Activated CD8-positive, alpha-beta memory T cell treated with anti-CD3 and anti-CD28 coated beads, Interleukin-2, amount 50 U/mL, for 24 hours (primary cell): ENCODE data around the gene MKNK1.
A peak's percentile ranks its signal among the peaks of the same experiment; 100 is the strongest.

ENCODE experiments used
- DNase-seq: peaks from one replicate; pipeline ENCODE4 v3.0.0-alpha.2; 2020; ENCODE audit errors: extremely low read depth

MKNK1 gene

GRCh38 chr1:46539972-46540371 is 64.1 kb downstream of the MKNK1 start:
- no peak for DNase-seq

- no peak for DNase-seq
Observed at GRCh38 chr1:46538147-46538546, 65.9 kb downstream of the MKNK1 start.

GRCh38 chr1:46537651-46538050 is 66.4 kb downstream of the MKNK1 start:
- no peak for DNase-seq

- DNase-seq = no peak
Observed at GRCh38 chr1:46536527-46536926, 67.5 kb downstream of the MKNK1 start.

- no peak for DNase-seq
Observed at GRCh38 chr1:46535063-46535462, 69.0 kb downstream of the MKNK1 start.

- no peak for DNase-seq
Observed at GRCh38 chr1:46533179-46533864, 70.7 kb downstream of the MKNK1 start.

GRCh38 chr1:46532498-46533178 is 71.4 kb downstream of the MKNK1 start:
- DNase-seq = peak; percentile 21

GRCh38 chr1:46532095-46532494 is 72.0 kb downstream of the MKNK1 start:
- no peak for DNase-seq

GRCh38 chr1:46530791-46531409 is 73.2 kb downstream of the MKNK1 start:
- no peak for DNase-seq

- DNase-seq = no peak
Observed at GRCh38 chr1:46530311-46530710, 73.8 kb downstream of the MKNK1 start.

- no peak for DNase-seq
Observed at GRCh38 chr1:46529031-46529630, 74.9 kb downstream of the MKNK1 start.

- no peak for DNase-seq
Observed at GRCh38 chr1:46528297-46528955, 75.6 kb downstream of the MKNK1 start.

GRCh38 chr1:46527474-46528296 is 76.4 kb downstream of the MKNK1 start:
- DNase-seq = peak; percentile 36

GRCh38 chr1:46526691-46527291 is 77.3 kb downstream of the MKNK1 start:
- DNase-seq = no peak

- no peak for DNase-seq
Observed at GRCh38 chr1:46526013-46526690, 77.9 kb downstream of the MKNK1 start.

- DNase-seq = no peak
Observed at GRCh38 chr1:46525253-46525983, 78.7 kb downstream of the MKNK1 start.

GRCh38 chr1:46524843-46525242 is 79.2 kb downstream of the MKNK1 start:
- DNase-seq = no peak

GRCh38 chr1:46523496-46524353 is 80.3 kb downstream of the MKNK1 start:
- DNase-seq = no peak

GRCh38 chr1:46522969-46523320 is 81.1 kb downstream of the MKNK1 start:
- no peak for DNase-seq
